Suprapubic skin (tissue), 4 donors: Measurements from ENCODE around the gene JPH2. TPM values are rescaled to one million over a fixed set of nuclear protein-coding genes. Genes with fewer than 3 reads are reported as not detected.

ENCODE experiments used
- DNase-seq, 2 donors: peaks; one replicate each; pipeline ENCODE4 v3.0.0-alpha.2; 2019; ENCODE audit warnings: low spot score in 2 of 2
- H3K27ac ChIP-seq: fragments of 200-600 bp; sonication (generic); one replicate; pipeline ENCODE4 v1.5.1; 2019
- H3K27me3 ChIP-seq: fragments of 200-600 bp; sonication (generic); one replicate; pipeline ENCODE4 v1.5.1; 2019
- H3K36me3 ChIP-seq: fragments of 200-600 bp; sonication (generic); one replicate; pipeline ENCODE4 v1.5.1; 2019
- H3K4me1 ChIP-seq: fragments of 200-600 bp; sonication (generic); one replicate; pipeline ENCODE4 v1.5.1; 2019
- H3K4me3 ChIP-seq: fragments of 200-600 bp; sonication (generic); one replicate; pipeline ENCODE4 v1.5.1; 2019; ENCODE audit warnings: mild to moderate bottlenecking
- H3K9me3 ChIP-seq: fragments of 200-600 bp; sonication (generic); one replicate; pipeline ENCODE4 v1.5.1; 2019
- EP300 ChIP-seq: sonication (generic); formaldehyde crosslinking; IDR thresholded peaks from one replicate; pipeline ENCODE4 v1.6.1; 2017; ENCODE audit warnings: antibody characterized with exemption
- POLR2A ChIP-seq, 2 donors: fragments of 450-650 bp; IDR thresholded peaks; one replicate each; pipeline ENCODE4 v1.6.1; 2017; ENCODE audit warnings: antibody characterized with exemption in 2 of 2, mild to moderate bottlenecking in 2 of 2, moderate library complexity in 2 of 2
- POLR2AphosphoS5 ChIP-seq, 3 donors: sonication (generic); formaldehyde crosslinking; IDR thresholded peaks; one replicate each; pipeline ENCODE4 v1.6.1; 2017; ENCODE audit warnings: antibody characterized with exemption in 3 of 3
- WGBS: methylation state at CpG from one replicate; pipeline ENCODE4 v1.1.5; 2018; 5-methylcytosine and 5-hydroxymethylcytosine counted together
- total RNA-seq, 4 donors: library from RNA; depleted of rRNA; stranded (reverse); fragments of >200 nt; gene quantifications; one replicate each; pipeline ENCODE4 v1.1.0, GENCODE V29; 2016
- TF ChIP-seq, protein P1 (sequence below), 2 donors: fragments of 200-600 bp in 1 of 2; fragments of 450-650 bp in 1 of 2; sonication (generic) in 1 of 2; IDR thresholded peaks; one replicate each; pipeline ENCODE4 v1.5.1; 2016 to 2019; ENCODE audit warnings: antibody characterized with exemption in 2 of 2, mild to moderate bottlenecking in 1 of 2, moderate library complexity in 1 of 2

JPH2 gene
- total RNA-seq, 4 donors from 2014 or later, result 3.8 to 5.0 (median 4.5) TPM

DNA sequence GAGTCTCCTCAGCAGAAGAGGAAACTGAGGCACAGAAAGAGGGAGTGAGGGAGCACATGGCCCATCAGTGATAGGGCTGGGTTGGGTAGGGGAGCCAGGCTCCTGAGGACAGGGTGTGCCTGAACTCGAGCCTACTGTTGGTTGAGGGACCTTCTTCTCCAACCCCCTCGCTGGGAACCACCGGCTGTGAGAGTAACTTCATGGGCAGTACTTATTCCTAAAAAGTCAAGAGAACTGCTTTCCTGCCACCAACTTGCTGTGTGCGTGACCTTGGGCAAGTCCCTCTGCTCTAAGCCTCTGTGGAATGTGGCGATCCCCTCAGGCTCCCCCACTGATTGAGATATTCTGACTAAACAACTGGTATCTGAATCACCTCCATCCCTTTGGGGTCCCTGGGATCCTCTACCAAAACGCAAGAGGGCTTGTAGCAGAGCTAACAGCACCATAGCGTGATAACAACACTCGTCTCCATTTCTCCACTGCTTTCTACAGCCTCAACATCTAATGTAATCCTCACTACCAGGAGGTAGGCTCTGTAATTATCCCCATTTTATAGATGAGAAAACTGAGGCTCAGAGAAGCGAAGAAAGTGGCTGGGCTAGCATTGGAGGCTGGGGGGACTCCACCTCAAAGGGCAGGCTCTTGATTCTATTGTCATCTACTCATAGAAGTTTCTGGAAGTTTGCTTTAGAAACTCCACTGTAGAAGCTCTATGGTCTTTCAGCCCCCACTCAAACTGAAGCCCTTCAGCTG, 76.0 kb downstream of the JPH2 start:
- Histone ChIP-seq H3K36me3 (no peaks in the 10 kb centered on the region), H3K4me1 (no peaks in the 10 kb centered on the region), H3K27ac (no peak overlapping the region), H3K9me3 (no peaks in the 10 kb centered on the region), H3K4me3 (no peak overlapping the region), H3K27me3 (peaks cover 45% of the 10 kb centered on the region)
- WGBS, result 49% methylated on average over 7 of the region's 9 CpGs
- DNase-seq, result no peak
- TF ChIP-seq POLR2A (IDR thresholded peaks at IDR 0.05) (no peak), POLR2AphosphoS5 (IDR thresholded peaks at IDR 0.05) (no peak), EP300 (no peak)
- TF ChIP-seq, protein P1, sequence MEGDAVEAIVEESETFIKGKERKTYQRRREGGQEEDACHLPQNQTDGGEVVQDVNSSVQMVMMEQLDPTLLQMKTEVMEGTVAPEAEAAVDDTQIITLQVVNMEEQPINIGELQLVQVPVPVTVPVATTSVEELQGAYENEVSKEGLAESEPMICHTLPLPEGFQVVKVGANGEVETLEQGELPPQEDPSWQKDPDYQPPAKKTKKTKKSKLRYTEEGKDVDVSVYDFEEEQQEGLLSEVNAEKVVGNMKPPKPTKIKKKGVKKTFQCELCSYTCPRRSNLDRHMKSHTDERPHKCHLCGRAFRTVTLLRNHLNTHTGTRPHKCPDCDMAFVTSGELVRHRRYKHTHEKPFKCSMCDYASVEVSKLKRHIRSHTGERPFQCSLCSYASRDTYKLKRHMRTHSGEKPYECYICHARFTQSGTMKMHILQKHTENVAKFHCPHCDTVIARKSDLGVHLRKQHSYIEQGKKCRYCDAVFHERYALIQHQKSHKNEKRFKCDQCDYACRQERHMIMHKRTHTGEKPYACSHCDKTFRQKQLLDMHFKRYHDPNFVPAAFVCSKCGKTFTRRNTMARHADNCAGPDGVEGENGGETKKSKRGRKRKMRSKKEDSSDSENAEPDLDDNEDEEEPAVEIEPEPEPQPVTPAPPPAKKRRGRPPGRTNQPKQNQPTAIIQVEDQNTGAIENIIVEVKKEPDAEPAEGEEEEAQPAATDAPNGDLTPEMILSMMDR (IDR thresholded peaks at IDR 0.05), result no peak

DNA sequence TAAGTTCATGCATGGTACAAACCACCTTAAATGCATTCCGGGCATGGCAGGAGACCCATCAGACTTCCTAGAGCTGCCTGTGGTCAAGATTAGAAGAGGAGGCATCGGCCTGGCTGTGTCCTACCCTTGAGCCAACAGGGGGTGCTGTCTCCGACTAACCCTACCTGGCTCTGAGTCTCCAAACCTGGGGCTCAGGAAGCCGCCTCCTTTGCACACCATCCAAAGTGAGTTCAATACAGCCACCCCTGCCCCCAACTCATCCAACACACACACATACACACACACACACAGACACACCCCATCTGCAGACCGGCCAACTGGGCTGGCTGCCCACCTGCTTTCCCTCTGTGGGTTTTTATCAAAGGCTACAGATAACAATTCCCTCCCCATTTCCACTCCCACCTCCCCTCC, 77.0 kb downstream of the JPH2 start:
- no peaks in the 10 kb centered on the region for H3K36me3 ChIP-seq
- H3K4me1 ChIP-seq, result no peaks in the 10 kb centered on the region
- TF ChIP-seq, protein P1 (IDR thresholded peaks at IDR 0.05), result no peak
- TF ChIP-seq POLR2AphosphoS5 (IDR thresholded peaks at IDR 0.05) (no peak), POLR2A (IDR thresholded peaks at IDR 0.05) (no peak), EP300 (no peak)
- 37% methylated on average over 5 of the region's 5 CpGs for WGBS
- no peak overlapping the region for H3K27ac ChIP-seq
- no peak overlapping the region for H3K4me3 ChIP-seq
- DNase-seq, result no peak
- peaks cover 35% of the 10 kb centered on the region for H3K27me3 ChIP-seq
- H3K9me3 ChIP-seq, result no peaks in the 10 kb centered on the region

DNA sequence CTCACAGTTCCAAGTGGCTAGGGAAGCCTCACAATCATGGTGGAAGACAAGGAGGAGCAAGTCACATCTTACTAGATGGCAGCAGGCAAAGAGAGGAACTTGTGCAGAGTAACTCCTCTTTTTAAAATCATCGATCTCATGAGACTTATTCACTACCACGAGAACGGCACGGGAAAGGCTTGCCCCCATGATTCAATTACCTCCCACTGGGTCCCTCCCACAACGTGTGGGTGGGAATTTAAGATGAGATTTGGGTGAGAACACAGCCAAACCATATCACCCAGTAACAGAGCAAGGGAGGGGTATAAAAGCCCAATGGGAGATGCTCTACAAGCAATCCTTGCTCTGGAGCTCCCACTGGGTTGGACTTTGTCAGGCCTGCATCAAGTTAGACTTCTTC, 80.4 kb downstream of the JPH2 start:
- 66% methylated on average over 5 of the region's 5 CpGs for WGBS
- H3K36me3 ChIP-seq, result no peaks in the 10 kb centered on the region
- no peak overlapping the region for H3K27ac ChIP-seq
- H3K4me1 ChIP-seq, result no peaks in the 10 kb centered on the region
- no peak for DNase-seq
- H3K4me3 ChIP-seq, result no peak overlapping the region
- H3K27me3 ChIP-seq, result peaks cover 37% of the 10 kb centered on the region
- no peaks in the 10 kb centered on the region for H3K9me3 ChIP-seq
- TF ChIP-seq, protein P1 (IDR thresholded peaks at IDR 0.05), result no peak
- TF ChIP-seq EP300, result no peak
- TF ChIP-seq POLR2A (IDR thresholded peaks at IDR 0.05), result no peak
- no peak for TF ChIP-seq POLR2AphosphoS5 (IDR thresholded peaks at IDR 0.05)

DNA sequence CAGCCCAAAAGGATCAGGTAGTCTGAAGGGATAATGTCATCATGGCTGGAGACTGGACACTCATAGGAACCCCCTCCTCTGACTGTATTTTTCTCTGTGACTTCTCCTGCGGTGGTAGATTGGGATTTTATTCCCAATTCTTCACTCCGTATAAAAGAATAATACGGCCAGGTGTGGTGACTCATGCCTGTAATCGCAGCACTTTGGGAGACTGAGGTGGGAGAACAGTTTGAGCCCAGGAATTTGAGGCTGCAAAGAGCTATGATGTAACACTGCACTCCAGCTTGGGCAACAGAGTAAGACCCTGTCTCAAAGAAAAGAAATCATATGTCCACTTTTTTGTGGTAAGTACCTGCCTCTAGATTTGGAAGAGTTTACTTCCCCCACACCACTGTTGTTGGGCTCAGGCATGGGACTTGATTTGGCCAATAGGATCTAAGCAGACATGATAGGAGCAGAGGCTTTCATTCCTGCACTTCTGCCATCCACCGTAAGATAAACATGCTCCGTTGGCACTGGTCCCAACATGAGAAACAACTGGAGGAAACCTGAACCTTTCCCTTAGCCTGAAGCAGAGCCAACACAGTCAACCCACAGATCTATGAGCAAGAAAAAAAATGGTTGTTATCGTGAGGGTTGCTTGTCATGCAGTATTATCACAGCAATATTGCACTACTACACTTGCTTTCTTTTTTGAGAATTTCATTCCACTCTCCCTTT, 82.0 kb downstream of the JPH2 start:
- Histone ChIP-seq H3K9me3 (no peaks in the 10 kb centered on the region), H3K27ac (no peak overlapping the region), H3K4me3 (no peak overlapping the region), H3K36me3 (no peaks in the 10 kb centered on the region), H3K27me3 (peaks cover 30% of the 10 kb centered on the region), H3K4me1 (no peaks in the 10 kb centered on the region)
- WGBS, result 33% methylated on average over 7 of the region's 7 CpGs
- DNase-seq, result no peak
- TF ChIP-seq, protein P1 (IDR thresholded peaks at IDR 0.05), result no peak
- TF ChIP-seq EP300 (no peak), POLR2AphosphoS5 (IDR thresholded peaks at IDR 0.05) (no peak), POLR2A (IDR thresholded peaks at IDR 0.05) (no peak)

DNA sequence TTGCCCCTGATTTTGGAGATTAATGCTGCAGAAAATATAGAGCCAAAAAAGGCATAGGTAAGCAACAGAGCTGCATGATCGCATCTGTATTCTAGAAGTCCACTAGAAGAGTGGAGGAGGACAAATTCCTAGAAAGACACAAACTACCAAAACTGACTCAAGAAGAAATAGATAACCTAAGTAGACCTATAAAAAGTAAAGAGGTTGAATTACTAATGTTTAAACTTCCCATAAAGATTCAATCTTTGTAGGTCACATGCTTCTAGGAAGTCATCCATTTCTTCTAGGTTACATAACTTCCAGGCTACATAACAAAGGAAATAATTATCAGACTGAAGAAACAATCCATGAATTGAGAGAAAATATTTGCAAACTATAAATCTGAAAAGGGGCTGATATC, 84.4 kb downstream of the JPH2 start:
- WGBS, result 95% methylated on average over 1 of the region's 1 CpG
- Histone ChIP-seq H3K27me3 (peaks cover 24% of the 10 kb centered on the region), H3K9me3 (no peaks in the 10 kb centered on the region), H3K27ac (no peak overlapping the region), H3K4me3 (no peak overlapping the region), H3K36me3 (no peaks in the 10 kb centered on the region), H3K4me1 (no peaks in the 10 kb centered on the region)
- DNase-seq, result no peak
- TF ChIP-seq POLR2A (IDR thresholded peaks at IDR 0.05), result no peak
- no peak for TF ChIP-seq POLR2AphosphoS5 (IDR thresholded peaks at IDR 0.05)
- TF ChIP-seq, protein P1 (IDR thresholded peaks at IDR 0.05), result no peak
- TF ChIP-seq EP300, result no peak
